Measurements from ENCODE around the gene SATB2. TPM values are rescaled to one million over a fixed set of nuclear protein-coding genes. Genes with fewer than 3 reads are reported as not detected.

The SATB2 gene
- total RNA-seq, 8 experiments from 2014 or later, result 1.1 to 81.9 (median 5.5) TPM

DNA sequence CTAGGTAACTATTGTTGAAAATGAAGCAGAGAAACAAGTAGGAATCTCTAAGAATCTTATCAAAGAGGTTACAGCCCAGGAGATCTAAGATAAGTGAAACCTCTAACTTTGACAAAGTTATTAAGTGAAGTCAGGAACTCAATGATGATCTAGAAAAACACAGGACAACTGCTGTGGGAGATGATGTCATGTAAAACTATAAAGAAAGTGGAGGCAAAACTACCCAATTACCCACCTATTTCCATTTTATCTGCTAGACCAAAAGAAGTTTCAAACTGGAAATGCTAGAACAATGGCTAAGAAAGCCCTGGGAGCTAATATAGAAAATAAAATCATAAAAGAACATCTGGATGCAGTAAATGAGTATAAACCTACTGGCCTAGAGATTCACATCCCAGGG lies 50.3 kb downstream of the SATB2 start:
- in situ Hi-C loops (cut with MboI; ENCODE audit: low pct_unique_long_range_greater_than_20kb in 2 of 9, low sequenced_read_pairs in 9 of 9, unreplicated experiment in 9 of 9), result no loop called here

DNA sequence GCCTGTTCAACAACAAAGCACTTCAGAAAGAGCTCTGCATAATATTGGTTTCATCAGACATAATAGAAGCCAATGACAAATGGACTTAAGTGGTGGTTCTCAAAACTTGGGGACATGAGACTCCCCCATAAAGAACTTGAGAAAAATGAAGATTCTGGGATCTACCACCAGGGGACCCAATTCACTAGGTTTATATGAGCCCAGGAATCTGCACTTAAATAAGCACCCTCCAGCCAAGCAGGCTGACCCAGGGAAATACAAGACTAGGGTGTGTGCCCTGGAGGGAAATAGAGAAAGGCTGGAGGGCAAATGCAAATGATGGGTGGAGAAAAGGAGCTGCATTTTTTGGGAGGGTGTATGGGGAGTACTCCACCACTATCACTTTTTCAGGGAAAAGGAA lies 52.5 kb downstream of the SATB2 start:
- in situ Hi-C loops (cut with MboI; ENCODE audit: low pct_unique_long_range_greater_than_20kb in 2 of 9, low sequenced_read_pairs in 9 of 9, unreplicated experiment in 9 of 9), result no loop called here
- Histone ChIP-seq H3K4me1 (replicated peaks in 1 of 2) (peaks cover 3 to 5% of the 10 kb centered on the region in 2 donors), H3K4me3 (no peak overlapping the region), H3K27ac (no peak overlapping the region)
- ATAC-seq (replicated peaks in 6 of 8), result peak in 3 of 8 experiments; percentile 14 to 91 (median 90)

More for the DNA sequence above, 50.3 kb downstream of the SATB2 start:
- peaks cover 5 to 10% of the 10 kb centered on the region in 2 donors for H3K4me1 ChIP-seq (replicated peaks in 1 of 2)
- H3K27ac ChIP-seq, result no peak overlapping the region
- no peak overlapping the region for H3K4me3 ChIP-seq
- no peak for ATAC-seq (replicated peaks in 6 of 8)

DNA sequence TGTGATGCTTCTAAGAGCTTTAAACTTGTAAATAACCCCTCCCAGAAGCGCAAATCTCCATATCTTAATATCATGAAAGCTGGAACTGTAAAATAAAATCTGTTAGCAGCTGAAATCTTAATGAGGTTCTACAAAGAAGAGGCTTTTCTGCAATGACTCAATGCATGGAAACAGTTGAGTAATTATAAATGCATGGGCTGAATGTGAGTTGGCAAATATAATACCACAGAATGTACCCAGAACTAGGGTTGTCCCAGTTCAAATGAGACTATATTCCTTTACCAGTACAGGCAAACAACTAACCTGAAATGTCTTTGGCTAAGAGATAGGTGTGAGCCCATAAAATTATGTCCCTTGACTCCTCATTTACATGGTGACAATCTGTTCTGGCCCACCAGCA lies 52.9 kb downstream of the SATB2 start:
- Histone ChIP-seq H3K4me3 (no peak overlapping the region), H3K4me1 (replicated peaks in 1 of 2) (peaks cover 0 to 1% of the 10 kb centered on the region in 2 donors), H3K27ac (no peak overlapping the region)
- ATAC-seq (replicated peaks in 6 of 8), result peak in 2 of 8 experiments; percentile 72 to 75
- 20 to 100% (median 88%) methylated on average over 1 of the region's 1 CpG; no CpG with 5 or more reads in 1 of the 10 experiments for WGBS, 10 experiments
- in situ Hi-C loops (cut with MboI; ENCODE audit: low pct_unique_long_range_greater_than_20kb in 2 of 9, low sequenced_read_pairs in 9 of 9, unreplicated experiment in 9 of 9), result no loop called here

DNA sequence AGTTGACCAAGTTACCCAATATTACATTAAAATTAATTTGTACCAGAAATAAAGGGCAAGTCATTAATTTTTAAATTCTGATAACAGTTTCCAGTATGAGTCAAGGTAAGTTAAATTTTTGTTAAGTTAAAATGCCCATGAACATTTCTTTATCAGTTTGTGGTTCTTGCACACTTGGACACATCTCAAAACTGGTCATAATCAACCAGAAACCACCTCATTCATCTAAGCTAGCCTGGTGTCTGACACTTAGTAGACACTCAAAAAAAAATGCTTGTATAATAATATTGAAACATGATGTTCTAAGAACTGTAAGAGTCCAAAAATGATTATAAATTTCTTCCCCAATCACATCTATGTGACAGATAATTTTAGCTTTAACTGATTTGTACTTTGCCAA lies 62.4 kb downstream of the SATB2 start:
- ATAC-seq (replicated peaks in 6 of 8), result no peak
- in situ Hi-C loops (cut with MboI; ENCODE audit: low pct_unique_long_range_greater_than_20kb in 2 of 9, low sequenced_read_pairs in 9 of 9, unreplicated experiment in 9 of 9), result no loop called here
- H3K27ac ChIP-seq, result no peak overlapping the region

DNA sequence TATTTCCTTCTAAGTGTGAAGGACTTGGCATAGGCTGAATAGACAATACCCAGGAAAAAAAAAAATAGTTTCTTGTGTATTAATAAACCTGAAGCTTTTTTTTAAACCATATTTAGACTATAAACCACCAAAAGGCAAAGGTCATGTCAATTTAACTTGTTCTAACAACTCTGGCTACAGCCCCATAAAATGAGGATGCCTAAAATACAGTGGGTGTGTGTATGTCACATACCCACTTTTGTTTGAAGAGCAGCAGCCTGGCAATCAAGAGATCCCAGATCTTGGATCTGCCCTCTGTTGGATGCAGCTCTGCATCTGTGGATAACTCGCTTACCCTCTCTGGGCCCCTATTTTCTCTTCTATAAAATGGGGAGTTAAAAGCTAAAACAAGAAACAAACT lies 65.4 kb downstream of the SATB2 start:
- 100% methylated on average over 1 of the region's 1 CpG; no CpG with 5 or more reads in 6 of the 10 experiments for WGBS, 10 experiments
- no peak for ATAC-seq (replicated peaks in 6 of 8)
- peaks cover 0 to 8% of the 10 kb centered on the region in 2 donors for H3K4me1 ChIP-seq (replicated peaks in 1 of 2)
- in situ Hi-C loops (cut with MboI; ENCODE audit: low pct_unique_long_range_greater_than_20kb in 2 of 9, low sequenced_read_pairs in 9 of 9, unreplicated experiment in 9 of 9), result no loop called here
- H3K4me3 ChIP-seq, result no peak overlapping the region
- H3K27ac ChIP-seq, result no peak overlapping the region

More for the DNA sequence above, 62.4 kb downstream of the SATB2 start:
- H3K4me1 ChIP-seq (replicated peaks in 1 of 2), result no peaks in the 10 kb centered on the region
- H3K4me3 ChIP-seq, result no peak overlapping the region

DNA sequence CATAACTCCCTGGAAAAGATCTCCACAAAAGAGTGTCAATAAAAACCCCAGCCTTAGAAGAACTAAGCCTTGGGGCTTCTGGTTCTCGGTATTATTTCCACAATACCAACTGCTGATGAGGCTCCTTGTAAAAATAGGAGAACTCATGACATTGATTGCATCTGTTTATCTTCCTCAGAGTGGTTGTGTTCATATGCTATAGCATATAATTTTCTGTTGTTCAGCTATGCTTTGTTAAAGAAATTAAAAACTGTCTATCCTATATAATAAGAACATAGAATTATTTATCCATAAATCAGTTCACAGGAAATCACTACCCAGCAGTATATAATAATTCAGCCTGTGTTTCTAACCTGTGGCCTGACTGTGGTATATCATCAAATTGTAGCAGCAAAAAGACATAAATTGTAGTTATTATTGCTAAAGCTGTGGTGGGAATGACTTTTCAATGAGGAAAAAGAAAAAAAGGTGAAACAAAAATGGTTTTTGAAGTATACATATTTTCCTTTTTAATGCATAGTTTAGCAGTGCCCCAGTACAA lies 68.9 kb downstream of the SATB2 start:
- WGBS, 10 experiments, result 80 to 100% (median 90%) methylated on average over 1 of the region's 1 CpG; no CpG with 5 or more reads in 3 of the 10 experiments
- in situ Hi-C loops (cut with MboI; ENCODE audit: low pct_unique_long_range_greater_than_20kb in 2 of 9, low sequenced_read_pairs in 9 of 9, unreplicated experiment in 9 of 9), result no loop called here
- ATAC-seq (replicated peaks in 6 of 8), result peak in 4 of 8 experiments; percentile 18 to 54 (median 47)
- Histone ChIP-seq H3K4me1 (replicated peaks in 1 of 2) (peaks cover 0 to 8% of the 10 kb centered on the region in 2 donors), H3K4me3 (no peak overlapping the region), H3K27ac (no peak overlapping the region)

DNA sequence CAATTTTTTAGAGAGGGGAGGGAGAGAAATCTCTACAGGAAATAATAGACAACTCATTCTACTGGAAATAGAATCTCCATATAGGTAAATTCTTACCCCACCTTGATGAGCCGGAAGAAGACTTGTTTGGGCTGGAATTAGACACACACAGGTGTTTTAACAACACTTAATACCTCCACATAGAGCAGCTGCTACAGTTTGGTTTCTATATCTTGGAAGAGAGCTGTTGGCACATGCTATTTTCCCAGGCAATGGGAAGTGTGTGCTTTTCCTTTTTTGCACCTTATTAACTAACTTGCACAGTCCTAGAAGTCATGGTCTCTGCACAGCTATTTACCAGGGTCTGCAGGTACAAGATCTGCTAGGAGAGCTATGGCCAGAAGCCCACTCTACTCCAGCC lies 73.7 kb downstream of the SATB2 start:
- 100% methylated on average over 1 of the region's 1 CpG; no CpG with 5 or more reads in 3 of the 10 experiments for WGBS, 10 experiments
- in situ Hi-C loops (cut with MboI; ENCODE audit: low pct_unique_long_range_greater_than_20kb in 2 of 9, low sequenced_read_pairs in 9 of 9, unreplicated experiment in 9 of 9), result no loop called here
- peaks cover 7 to 29% of the 10 kb centered on the region in 2 donors for H3K4me1 ChIP-seq (replicated peaks in 1 of 2)
- H3K27ac ChIP-seq, result no peak overlapping the region
- no peak overlapping the region for H3K4me3 ChIP-seq
- no peak for ATAC-seq (replicated peaks in 6 of 8)

DNA sequence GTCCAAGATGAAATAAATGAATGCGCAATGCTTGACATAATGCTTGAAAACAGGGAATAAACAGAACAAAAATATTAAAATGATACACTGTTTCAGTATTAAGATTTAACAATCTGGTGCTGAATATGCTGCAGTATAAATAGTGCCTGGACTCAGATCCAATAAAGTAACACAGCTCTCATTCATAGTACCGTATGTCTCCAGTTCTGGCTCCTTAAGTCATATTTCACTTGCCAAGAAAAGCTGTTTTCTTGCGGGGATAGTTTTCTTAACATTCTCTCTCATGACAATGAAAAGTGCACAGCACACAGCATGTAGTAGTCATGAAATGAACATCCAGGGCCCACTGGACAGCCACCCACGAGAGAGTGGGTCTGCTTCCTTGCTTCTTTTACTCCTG lies 74.7 kb downstream of the SATB2 start:
- Histone ChIP-seq H3K4me3 (no peak overlapping the region), H3K4me1 (replicated peaks in 1 of 2) (peaks cover 7 to 28% of the 10 kb centered on the region in 2 donors), H3K27ac (no peak overlapping the region)
- ATAC-seq (replicated peaks in 6 of 8), result no peak
- in situ Hi-C loops (cut with MboI; ENCODE audit: low pct_unique_long_range_greater_than_20kb in 2 of 9, low sequenced_read_pairs in 9 of 9, unreplicated experiment in 9 of 9), result no loop called here
- WGBS, 10 experiments, result 57 to 100% (median 92%) methylated on average over 1 to 4 of the region's 4 CpGs

DNA sequence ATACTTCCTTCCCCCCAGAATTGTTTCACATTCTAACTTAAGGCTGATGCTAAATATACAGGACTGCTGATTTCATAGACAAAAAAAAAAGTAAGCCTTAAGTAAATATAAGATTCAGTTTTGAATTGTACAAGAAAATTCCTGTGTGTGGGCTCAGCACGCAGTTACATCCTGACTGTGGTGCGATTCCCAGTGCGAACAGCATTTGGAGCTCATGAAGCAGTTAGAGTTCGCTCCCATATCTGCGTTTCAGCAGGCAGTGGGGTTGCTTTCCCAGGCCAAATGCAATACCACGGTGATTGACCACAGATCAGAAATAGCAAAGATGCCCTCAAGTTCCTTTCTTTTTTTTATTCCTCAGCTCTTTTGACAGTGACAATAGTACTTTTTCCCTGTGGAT lies 75.6 kb downstream of the SATB2 start:
- Histone ChIP-seq H3K4me1 (replicated peaks in 1 of 2) (peaks cover 7 to 28% of the 10 kb centered on the region in 2 donors), H3K4me3 (no peak overlapping the region), H3K27ac (no peak overlapping the region)
- ATAC-seq (replicated peaks in 6 of 8), result no peak
- in situ Hi-C loops (cut with MboI; ENCODE audit: low pct_unique_long_range_greater_than_20kb in 2 of 9, low sequenced_read_pairs in 9 of 9, unreplicated experiment in 9 of 9), result no loop called here
- 37 to 100% (median 86%) methylated on average over 1 to 6 of the region's 6 CpGs; no CpG with 5 or more reads in 1 of the 10 experiments for WGBS, 10 experiments

DNA sequence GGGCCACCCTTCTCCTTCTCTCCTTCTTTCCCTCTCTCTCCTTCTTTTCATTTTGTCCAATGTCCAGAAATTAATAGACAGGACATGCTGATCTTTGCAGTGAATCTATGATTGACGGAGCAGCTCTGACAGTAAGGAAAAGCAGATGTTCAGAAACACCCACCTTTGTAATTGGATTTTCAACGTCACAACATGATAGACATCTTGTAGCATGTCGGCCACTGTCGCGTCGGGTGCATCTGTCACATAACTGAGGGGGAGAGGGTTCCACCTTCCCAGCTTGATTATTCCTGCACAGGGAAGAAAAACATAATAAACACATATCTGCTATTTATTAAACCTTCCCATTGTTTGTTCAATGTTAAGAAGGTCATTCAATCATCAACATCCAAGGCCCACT lies 76.2 kb downstream of the SATB2 start:
- in situ Hi-C loops (cut with MboI; ENCODE audit: low pct_unique_long_range_greater_than_20kb in 2 of 9, low sequenced_read_pairs in 9 of 9, unreplicated experiment in 9 of 9), result no loop called here
- Histone ChIP-seq H3K4me1 (replicated peaks in 1 of 2) (peaks cover 7 to 28% of the 10 kb centered on the region in 2 donors), H3K4me3 (no peak overlapping the region), H3K27ac (no peak overlapping the region)
- no peak for ATAC-seq (replicated peaks in 6 of 8)
- WGBS, 10 experiments, result 72 to 100% (median 83%) methylated on average over 1 to 6 of the region's 6 CpGs; no CpG with 5 or more reads in 2 of the 10 experiments

DNA sequence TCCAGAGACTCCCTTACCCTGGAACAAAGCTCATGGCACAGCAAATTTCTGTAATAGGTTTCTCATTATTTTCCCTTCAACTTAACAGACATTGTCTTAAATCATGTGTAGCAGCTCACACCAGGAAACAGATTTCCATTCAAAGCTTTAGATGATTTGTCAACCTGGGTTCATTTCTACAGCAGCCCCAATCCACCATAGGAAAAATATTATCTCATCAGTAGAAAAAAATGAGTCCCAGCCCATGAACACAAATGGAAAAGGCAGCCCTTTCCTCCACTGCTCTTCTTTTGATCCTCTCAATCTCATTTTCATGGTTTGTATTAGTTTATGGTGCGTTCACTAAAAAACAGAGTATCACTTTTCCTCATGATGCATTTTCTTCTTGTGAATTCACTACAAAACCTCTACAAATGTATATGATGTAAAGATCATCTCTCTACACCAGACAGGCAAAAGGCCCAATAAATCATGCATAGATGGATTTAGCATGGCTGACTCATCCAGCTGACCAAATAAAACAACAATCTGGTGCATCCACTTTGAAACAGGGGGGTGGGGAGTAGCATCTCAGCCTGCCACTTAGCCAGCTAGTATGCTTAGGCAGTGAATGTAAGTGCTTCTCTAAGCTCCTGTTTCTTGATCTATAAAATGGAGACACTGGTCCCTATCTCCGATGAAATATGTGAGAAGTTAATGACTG lies 78.6 kb downstream of the SATB2 start:
- Histone ChIP-seq H3K4me3 (no peak overlapping the region), H3K27ac (peak overlapping the region; percentile 17 to 24), H3K4me1 (replicated peaks in 1 of 2) (peaks cover 7 to 28% of the 10 kb centered on the region in 2 donors)
- in situ Hi-C loops (cut with MboI; ENCODE audit: low pct_unique_long_range_greater_than_20kb in 2 of 9, low sequenced_read_pairs in 9 of 9, unreplicated experiment in 9 of 9), result no loop called here
- peak; percentile 84 to 97 (median 93) for ATAC-seq (replicated peaks in 6 of 8)
- WGBS, 10 experiments, result 68 to 100% (median 97%) methylated on average over 1 to 2 of the region's 2 CpGs

DNA sequence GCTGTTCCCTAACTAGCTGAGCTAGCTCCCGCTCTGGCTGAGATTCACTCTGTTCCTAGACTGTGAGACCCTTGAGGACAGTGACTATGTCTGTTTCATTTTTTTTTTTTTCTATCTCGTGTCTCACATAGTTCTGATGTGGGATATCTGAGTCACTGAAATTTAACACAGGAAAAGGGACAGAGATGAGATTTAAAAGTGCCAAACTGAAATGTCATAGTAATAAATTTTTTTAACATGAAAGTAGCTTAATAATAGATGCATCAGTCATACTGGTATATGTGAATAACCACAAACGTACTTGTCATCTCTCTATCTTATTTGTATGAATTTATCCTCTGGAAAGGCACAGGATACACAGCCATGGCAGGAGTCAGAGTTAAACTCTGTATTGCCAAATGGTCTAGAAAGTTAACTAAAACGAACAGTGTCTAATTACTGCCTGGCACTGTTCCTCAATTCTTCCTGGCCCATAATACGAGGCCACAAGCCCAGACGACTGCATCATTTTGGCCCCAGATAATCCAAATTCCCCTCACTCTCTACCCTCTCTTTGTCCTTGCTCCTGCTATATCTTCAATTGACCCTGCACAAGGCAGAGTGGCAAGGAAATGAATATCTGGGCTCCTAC lies 87.5 kb downstream of the SATB2 start:
- Histone ChIP-seq H3K4me1 (replicated peaks in 1 of 2) (peaks cover 0 to 3% of the 10 kb centered on the region in 2 donors), H3K4me3 (no peak overlapping the region), H3K27ac (no peak overlapping the region)
- WGBS, 10 experiments, result 32 to 100% (median 80%) methylated on average over 1 to 6 of the region's 6 CpGs; no CpG with 5 or more reads in 1 of the 10 experiments
- ATAC-seq (replicated peaks in 6 of 8), result no peak
- in situ Hi-C loops (cut with MboI; ENCODE audit: low pct_unique_long_range_greater_than_20kb in 2 of 9, low sequenced_read_pairs in 9 of 9, unreplicated experiment in 9 of 9), result no loop called here

DNA sequence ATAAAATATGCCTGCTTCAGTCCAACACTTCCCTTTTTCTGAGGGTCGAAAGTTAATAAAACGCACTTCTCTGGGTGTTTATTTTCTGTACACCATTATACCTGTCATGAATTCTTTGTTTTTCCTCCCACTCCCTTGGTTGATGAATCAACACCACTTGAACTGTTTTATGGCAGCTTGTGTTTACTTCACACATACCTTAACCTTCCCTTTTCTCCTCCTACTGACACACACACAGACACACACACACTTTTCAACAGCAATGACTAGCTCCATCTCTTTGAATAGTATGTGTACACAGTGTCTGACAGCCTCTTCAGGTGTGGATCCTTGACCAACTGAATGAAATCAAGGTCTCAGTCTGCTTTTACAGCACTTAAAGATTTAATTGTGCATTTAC lies 91.3 kb downstream of the SATB2 start:
- H3K4me3 ChIP-seq, result no peak overlapping the region
- H3K27ac ChIP-seq, result no peak overlapping the region
- in situ Hi-C loops (cut with MboI; ENCODE audit: low pct_unique_long_range_greater_than_20kb in 2 of 9, low sequenced_read_pairs in 9 of 9, unreplicated experiment in 9 of 9), result no loop called here
- ATAC-seq (replicated peaks in 6 of 8), result no peak
- H3K4me1 ChIP-seq (replicated peaks in 1 of 2), result peaks cover 0 to 3% of the 10 kb centered on the region in 2 donors
- WGBS, 10 experiments, result 70 to 100% (median 92%) methylated on average over 2 of the region's 2 CpGs; no CpG with 5 or more reads in 3 of the 10 experiments
